GM18519 (cell line): ENCODE measurements around the gene GOLGA6L24.
"Not testable (repeated sequence)": the region's sequence is repeated elsewhere in the genome, so short reads cannot be mapped to it uniquely, and the experiment has no call there.

Experiments used
- ATAC-seq: cut with Tn5 transposase; IDR thresholded peaks from one replicate; pipeline ENCODE4 v1.9.1; 2021; ENCODE audit warnings: mild to moderate bottlenecking, moderate library complexity; ENCODE audit not compliant: unreplicated experiment, low FRiP score

GOLGA6L24 gene, protein sequence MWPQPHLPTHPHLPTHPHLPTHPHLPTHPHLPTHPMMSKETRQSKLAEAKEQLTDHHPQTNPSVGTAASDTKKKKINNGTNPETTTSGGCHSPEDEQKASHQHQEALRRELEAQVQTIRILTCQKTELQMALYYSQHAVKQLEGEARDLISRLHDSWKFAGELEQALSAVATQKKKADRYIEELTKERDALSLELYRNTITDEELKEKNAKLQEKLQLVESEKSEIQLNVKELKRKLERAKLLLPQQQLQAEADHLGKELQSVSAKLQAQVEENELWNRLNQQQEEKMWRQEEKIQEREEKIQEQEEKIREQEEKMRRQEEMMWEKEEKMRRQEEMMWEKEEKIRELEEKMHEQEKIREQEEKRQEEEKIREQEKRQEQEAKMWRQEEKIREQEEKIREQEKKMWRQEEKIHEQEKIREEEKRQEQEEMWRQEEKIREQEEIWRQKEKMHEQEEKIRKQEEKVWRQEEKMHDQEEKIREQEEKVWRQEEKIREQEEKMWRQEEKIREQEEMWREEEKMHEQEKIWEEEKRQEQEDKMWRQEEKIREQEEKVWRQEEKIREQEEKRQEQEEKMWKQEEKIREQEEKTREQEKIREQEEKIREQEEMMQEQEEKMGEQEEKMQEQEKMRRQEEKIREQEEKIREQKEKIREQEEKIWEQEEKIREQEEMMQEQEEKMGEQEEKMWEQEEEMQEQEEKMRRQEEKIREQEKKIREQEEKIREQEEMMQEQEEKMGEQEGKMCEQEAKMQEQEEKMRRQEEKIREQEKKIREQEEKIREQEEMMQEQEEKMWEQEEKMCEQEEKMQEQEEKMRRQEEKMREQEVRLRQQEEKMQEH

DNA sequence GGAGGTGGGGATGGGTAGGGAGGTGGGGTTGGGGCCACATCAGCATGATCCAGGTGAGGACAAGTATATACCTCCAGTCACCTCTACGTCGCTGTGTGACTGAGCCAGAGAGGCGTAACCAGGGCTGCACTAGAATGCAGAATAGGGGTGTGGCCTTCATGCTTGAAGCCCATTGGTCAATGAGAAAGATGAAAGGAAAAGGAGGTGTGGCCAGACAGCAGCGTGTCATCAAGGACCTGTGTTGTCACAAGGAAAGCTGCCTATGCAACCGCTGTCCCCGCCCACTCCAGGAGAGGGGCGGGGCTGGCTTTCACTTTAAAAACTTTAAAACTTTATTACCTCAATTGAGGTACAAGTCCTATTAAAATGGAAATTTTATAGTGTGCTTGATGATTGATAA, at the start of gene GOLGA6L24:
Gene GOLGA6L24, minus strand, starts transcription at position 101 of the 400 bp plus-strand sequence. Its CDS starts 61 bp downstream, at position 40.
- ATAC-seq: not testable (repeated sequence)

DNA sequence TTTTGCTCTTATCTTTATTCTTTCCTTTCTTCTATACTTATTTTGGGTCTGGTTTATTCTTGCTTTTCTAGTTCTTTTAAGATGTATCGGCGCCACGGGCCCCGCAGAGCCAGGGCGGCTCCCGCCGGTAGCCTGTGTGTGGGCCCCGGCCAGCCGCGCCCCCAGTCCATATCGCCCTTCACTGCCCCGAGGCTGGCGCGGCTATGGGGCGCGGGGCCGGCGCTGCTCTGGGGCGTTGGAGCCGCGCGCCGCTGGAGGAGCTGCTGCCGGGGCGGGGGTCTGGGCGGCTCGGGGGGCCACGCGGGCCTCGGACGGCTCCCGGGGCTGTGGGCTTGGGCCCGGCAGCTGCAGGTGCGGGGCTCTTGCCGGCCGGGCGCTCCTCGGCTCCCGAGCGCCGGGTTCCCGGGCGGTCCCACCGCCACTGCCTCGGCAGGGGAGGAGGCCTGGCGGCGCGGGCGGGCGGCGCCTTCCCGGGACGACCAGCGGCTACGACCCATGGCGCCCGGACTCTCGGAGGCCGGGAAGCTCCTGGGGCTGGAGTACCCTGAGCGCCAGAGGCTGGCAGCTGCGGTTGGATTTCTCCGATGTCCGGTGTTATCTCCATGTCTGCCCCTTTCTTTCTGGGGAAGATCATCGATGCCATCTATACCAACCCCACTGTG, 45.0 kb upstream of the GOLGA6L24 start:
- ATAC-seq: not testable (repeated sequence)

- not testable (repeated sequence) for ATAC-seq
These were observed 38.1 kb upstream of the GOLGA6L24 start for GRCh38 chr15:28396022-28396421.

- ATAC-seq: not testable (repeated sequence)
These were observed 22.2 kb upstream of the GOLGA6L24 start for GRCh38 chr15:28380053-28380452.

GRCh38 chr15:28378364-28378763, 20.5 kb upstream of the GOLGA6L24 start, which contains the start of gene GOLGA8F:
GOLGA8F (plus strand) TSS chr15:28378664; CDS start chr15:28378762, 98 bp downstream.
- ATAC-seq: not testable (repeated sequence)

GRCh38 chr15:28365502-28365901, 7.6 kb upstream of the GOLGA6L24 start:
- not testable (repeated sequence) for ATAC-seq

DNA sequence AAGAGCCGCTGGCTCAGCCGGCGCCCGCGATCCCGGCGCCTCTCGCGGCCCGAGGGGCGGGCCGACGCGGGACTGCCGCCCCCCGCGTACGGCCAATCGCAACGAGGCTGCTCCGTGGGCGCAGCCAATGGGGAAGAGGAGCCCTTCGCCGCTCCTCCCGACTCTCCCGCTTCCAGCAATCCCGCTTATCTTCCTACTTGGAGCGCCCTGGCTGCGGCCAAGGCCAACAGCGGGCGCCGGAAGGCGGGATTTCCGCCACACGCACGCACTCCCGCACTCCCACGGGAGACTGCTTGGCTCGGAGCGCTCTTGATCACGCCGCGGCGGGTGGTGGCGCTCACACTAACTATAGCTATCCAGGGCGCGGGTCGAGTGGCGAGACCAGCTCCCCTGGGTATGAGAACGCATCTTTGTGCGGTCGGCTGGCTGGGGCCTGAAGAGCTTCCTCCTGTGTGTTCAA, 35.7 kb downstream of the GOLGA6L24 start, which contains the start of gene HERC2:
Gene HERC2, minus strand, starts transcription at position 51 of the 460 bp plus-strand sequence. CDS start 746 bp downstream, outside the sequence.
- not testable (repeated sequence) for ATAC-seq

DNA sequence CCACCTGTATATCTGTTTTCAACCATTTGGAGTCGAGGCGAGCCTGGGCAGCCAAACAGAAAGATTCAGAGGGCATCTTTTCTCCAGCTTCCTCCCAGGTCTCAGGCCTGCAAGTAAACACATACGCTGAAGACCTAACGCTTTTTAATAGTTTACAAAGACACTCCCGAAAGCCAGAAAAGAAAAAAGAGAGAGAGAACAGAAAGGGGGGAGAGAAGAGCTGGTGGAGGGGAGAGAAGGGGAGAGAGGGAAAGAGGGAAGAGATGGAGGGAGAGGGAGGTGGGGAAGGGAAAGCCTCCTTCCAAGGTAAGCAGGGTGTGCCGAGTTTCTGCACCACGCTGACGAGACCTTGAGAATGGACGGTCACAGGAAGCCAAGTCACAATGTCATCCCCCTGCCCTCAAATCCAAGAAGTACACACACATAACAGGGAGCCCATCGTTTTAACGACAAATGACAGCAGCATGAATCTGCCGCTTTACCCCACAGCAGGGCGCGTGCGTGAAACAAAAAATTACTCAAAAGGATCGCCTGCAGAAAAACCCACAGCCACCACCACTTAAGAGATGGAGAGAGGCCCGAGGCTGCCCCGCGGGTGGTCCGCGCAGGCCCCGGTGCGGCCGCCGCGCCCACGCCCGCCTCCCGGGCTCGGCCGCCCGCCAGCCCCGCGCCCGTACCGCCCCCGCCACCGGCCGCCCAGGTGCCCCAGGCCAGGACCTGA, 36.4 kb downstream of the GOLGA6L24 start:
- ATAC-seq: not testable (repeated sequence)

DNA sequence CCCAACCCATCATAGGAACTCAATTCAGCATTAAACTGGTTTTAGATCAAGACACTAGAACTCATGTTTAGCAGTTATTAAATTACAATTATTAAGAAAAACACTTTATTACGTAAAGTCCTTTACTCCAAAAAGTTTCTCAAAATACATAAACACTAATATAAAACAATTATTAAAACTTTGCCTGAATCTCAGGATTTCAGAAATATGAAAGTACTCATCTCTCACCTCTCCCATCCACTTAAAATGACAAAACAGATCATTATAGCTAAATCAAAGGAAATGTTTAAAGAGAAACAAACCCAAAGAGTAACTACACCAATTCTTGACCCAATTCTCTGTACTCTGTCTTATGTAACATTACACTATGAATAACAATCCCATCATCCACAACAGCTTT, 38.2 kb downstream of the GOLGA6L24 start:
- ATAC-seq: not testable (repeated sequence)

DNA sequence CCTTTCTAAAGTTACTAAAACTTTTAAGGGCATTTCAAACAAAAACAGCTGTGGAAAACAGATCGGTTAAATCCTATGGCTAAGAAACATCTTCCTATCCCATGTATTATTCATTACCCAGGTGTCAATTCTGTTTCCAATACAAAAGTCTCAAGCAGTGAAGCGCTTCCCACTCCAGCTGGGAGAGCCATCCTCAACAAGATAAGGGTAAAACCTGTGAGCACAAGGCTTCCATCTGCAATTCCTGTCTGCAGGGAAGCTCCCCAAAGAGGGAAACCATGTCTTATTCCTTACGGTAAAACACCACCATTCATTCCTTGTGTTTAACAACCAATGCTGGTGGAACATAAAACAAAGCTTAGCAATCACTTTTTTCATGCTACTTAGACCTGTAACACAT, 39.1 kb downstream of the GOLGA6L24 start:
- not testable (repeated sequence) for ATAC-seq

GRCh38 chr15:28318122-28318521, 39.8 kb downstream of the GOLGA6L24 start:
- ATAC-seq: not testable (repeated sequence)

- not testable (repeated sequence) for ATAC-seq
These were observed 40.9 kb downstream of the GOLGA6L24 start for GRCh38 chr15:28316958-28317357.

GRCh38 chr15:28310454-28310853, 47.4 kb downstream of the GOLGA6L24 start:
- not testable (repeated sequence) for ATAC-seq

GRCh38 chr15:28308718-28309117, 49.2 kb downstream of the GOLGA6L24 start:
- not testable (repeated sequence) for ATAC-seq
